Left renal pelvis (tissue), 4 donors: ENCODE measurements around the gene ABCA8. TPM values are rescaled to one million over a fixed set of nuclear protein-coding genes. Genes with fewer than 3 reads are reported as not detected.
"Not testable (repeated sequence)": the region's sequence is repeated elsewhere in the genome, so short reads cannot be mapped to it uniquely, and the experiment has no call there.

Experiments used
- DNase-seq, 4 donors: peaks; one replicate each; pipeline ENCODE4 v3.0.0-alpha.2; 2013; ENCODE audit warnings: low read depth in 4 of 4, low spot score in 3 of 4
- polyA plus RNA-seq, 4 donors: library from polyadenylated mRNA; unstranded; fragments of 120-200 nt; gene quantifications; one replicate each; pipeline ENCODE4 v1.2.1, GENCODE V29; 2013; ENCODE audit not compliant: insufficient read length in 4 of 4

The ABCA8 gene
- polyA plus RNA-seq, 4 donors = 1.2 to 8.8 (median 3.1) TPM

DNA sequence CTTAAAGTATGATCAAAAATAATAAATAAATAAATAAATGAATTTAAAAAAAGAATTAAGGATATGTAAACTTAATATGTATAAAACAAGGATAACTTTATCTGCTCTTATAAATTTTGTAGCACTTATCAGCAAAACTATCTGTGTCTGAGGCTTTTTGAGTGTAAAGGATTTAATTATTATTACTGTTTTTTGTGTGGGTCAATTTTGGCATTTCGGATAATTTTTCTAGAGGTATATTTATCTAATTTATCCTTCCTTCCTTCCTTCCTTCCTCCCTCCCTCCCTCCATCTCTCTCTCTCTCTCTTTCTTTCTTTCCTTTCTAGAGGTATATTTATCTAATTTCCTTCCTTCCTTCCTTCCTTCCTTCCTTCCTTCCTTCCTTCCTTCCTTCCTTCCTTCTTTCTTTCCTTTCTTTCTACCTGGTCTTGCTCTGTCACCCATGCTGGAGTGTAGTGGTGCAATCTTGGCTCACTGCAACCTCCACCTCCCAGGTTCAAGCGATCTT, 120.8 kb downstream of the ABCA8 start:
- DNase-seq = no peak

DNA sequence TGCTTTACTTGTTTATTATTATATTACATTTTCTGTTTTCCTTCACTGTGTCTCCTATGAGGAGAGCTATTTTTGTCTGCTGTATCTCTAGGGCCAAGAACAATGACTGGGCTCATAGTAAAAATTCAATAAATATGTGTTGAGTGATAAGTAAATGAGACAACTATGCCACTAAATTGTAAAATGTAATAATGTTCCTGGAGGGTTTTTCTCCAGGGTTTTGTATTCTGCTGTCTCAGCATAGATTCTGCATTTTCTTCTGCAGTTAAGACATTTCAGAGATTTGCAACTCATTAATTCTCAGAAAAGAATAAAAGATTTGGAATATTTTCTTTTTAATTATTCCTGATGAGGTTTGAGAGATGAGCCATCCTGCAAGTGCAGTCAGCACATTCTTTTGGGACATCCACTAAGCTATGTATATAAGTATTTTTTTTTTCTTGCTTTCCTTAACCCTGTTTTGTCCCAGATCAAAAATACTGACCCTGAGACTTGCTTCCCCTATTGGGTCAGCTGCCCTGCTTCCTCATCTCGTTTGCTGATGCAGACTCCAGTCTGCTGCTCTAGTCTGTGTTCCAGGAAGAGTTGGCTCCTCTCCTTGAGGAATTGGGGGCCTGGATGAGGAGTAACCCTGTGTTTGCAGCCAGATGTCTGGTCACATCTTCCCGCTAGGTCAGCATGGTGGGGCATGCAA, 122.9 kb downstream of the ABCA8 start:
- no peak for DNase-seq

DNA sequence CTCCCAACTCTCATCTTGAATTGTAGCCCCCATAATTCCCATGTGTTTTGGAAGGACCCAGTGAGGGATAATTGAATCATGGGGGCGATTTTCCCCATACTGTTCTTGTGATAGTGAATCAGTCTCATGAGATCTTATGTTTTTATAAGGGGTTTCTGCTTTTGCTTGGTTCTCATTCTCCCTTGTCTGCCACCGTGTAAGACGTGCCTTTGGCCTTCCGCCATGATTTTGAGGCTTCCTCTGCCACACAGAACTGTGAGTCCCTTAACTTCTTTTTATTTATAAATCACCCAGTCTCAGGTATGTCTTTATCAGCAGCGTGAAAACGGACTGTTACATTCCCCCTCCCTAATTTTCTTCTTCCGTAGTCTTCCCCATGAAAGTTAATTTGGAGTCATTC, 124.0 kb downstream of the ABCA8 start:
- no peak for DNase-seq

DNA sequence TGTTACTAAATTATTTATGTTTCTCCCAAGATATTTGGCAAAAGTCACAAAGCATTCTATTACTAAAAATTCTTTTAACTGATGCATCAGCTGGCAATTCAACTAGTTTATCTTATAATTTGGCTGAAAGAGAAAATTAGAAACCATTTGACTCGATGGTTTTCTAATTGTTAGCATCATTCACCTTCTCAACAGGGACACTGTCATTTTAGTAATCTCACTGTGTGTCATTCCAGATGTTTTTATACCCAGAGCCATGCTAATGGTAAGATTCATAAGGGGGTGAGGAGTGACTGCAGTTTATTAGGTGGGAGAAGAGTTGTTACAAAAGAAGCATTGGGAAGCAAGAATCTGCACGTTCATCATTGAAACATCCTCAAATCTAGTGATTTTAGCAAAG, 124.9 kb downstream of the ABCA8 start:
- no peak for DNase-seq

DNA sequence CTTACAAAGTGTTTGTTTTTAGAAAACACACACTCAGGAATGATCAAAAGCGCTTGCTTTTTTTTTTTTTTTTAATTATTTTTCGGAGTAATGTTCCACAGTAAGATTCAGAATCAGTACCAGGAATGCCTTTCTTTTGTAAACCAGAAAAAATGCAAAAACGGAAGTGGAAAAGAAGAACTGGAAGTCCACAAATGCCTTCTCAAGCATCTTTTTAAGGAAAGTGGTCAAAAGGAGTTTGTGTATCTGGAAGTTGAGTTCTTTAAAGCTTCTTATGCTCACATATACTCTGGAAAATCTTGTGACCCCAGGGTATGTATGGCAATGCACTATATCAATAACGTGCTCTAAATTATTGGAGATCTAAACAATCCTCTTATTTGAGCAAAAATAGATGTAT, 126.0 kb downstream of the ABCA8 start:
- DNase-seq = no peak

DNA sequence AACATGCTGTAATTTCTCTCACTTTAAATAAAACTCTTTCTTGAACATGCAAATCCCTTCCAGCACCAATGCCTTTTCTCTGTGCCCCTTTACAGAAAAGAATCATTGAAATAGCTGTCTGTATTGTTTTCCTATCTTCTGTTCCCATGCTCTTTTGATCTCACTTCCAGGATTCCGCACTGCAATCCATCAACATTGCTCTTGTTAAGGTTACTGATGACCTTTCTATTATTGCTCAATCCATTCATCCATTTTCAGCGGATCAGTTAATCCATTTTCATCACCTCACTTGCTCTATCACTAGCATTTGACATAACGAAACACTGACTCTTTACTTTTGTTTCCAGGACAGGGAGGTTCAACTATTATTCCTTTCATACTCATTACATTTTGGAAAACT, 130.5 kb downstream of the ABCA8 start:
- no peak for DNase-seq

DNA sequence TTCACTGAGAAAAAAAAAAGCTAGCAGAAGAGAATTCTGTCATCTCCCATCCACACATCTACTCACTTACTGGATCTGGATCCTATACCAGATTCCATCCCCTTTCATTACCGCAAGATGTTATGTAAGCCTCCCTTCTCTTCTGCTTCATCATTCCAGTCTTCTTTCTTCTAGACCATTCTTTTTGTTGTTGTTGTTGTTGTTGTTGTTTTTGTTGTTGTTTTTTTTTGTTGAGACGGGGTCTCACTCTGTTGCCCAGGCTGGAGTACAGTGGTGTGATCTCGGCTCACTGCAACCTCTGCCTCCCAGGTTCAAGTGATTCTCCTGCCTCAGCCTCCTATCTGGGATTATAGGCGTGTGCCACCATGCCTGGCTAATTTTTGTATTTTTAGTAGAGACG, 131.0 kb downstream of the ABCA8 start:
- DNase-seq = not testable (repeated sequence)

DNA sequence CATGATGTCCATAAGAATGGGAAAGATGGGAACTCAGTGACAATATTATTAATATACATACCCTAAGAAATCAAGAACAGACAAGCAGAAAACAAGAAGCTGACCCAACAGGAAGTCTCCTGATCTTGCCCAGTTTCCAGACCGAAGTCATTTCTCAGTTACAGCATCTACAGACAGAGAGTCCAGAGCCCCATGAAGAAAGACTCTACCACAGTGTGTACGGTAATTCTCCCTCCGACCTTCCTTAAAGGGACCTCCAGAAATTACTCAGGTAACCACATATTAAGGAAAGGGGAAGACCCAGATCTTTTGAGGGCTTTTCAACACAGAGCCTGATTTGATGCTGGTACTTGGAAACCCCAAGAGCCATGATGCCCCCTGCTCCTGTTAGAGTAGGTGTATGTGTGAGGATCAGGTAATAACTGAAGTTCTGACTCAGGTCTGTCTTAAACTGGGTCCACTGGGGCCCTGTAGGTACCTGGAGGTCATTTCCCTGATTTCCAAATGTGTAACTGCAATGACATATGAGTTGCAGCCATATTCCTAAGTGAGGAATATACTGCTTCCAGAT, 132.4 kb downstream of the ABCA8 start:
- DNase-seq = no peak

DNA sequence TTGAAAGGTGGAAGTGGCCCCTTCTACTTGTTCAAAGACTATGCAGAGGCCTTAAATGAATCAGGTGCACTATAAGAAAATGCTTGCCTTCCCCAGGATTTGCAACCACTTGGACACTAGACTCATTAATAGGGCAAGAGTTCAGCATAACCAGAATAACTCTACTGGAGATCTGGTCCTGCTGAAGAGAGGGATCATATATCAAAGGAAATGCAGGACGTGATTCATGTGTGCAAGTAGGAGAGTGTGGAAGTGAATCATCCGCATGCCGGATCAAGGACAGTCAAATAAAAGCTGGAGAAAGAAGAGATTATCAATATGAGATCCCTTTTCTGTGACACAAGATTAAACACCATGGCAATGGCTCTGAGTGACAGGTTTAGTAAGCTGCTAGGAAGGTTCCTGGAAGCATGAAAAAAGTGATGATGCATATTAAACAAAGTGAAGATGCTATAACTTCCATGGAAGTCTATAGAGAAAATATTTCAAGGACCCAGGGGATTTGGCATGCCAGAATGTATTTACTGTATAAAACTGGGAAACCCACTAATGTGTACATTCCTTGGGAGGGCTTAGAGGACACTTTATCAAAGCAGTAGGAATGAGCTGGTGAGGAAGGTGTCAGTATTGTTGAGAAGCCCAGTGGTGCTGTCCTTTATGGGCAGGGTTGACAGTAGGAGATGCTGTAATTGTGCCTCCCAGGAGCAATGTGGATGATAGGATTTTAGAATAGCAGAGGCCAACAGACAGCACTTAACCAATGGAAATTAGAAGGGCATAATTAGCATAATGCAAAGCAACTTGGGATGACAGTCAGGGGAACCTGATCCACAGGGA, 133.1 kb downstream of the ABCA8 start:
- no peak for DNase-seq

DNA sequence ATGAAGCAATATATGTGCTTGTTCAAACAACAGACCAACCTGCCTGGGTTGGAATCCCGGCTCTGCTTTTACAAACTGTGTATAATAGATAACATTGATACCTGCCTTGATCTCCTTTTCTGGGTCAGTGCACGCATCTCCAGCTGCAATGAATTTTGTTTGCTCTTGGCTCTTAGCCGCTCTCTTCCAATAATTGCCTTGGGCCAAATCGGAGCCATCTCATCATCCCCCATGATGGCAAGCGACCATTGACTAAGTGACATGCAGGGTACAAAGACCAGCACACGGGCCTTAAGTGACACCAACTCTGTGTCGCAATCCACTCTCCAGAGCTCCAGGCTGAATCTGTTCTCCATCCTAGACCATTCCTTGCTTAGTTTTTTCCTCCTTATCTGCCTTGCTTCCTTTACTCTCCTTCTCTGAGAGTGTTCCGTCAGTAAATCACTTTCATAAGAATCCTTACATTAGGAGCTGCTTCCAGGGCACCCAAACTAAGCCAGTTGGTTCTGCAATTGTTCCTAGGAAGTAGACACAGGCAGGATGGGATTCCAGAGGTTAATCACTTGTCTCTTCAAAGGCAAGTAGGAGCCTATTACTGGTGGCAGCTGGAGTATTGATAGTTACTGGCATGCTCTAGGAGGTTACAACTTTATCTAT, 134.2 kb downstream of the ABCA8 start:
- DNase-seq = no peak

DNA sequence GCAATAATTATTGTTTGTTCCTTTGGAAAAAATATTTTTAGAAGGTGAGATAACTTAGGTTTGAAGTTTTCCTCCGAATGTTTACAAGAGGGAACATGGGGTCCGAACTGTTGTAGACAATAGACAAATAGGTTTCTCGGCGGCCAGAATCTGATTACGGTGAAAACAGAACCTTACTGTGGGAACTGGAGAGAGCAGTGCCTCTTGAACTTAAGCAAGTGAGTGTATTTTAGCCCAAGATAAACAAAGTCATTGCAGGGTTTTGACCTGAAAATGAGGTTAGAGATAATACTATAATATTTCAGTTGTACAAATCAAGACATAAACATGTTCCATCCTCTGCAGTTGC, 134.7 kb downstream of the ABCA8 start:
- no peak for DNase-seq

DNA sequence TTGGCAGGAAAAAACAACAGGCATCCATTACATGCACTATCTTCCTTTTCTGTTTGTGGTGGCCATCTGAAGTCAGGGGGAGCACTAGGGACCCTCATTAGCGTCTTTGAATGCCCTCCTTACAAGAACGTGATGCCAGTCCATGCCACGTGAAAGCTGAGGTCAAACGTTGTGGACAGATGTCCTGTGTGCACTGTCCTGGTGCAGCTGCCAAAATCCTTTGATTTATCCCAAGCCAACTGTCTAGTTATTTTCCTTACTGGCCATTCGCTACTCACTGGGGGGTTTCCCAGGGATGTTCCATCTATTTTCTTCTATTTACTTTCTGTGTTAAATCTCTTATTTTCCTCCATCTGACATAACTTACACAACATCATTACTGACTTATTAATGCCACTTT, 135.7 kb downstream of the ABCA8 start:
- no peak for DNase-seq

Other genes with a start within 250 kb of the ABCA8 start
- 1 to 10 TPM; 1.8 to 9.4 (median 3.8) TPM for gene ABCA9, start 105.5 kb upstream of the ABCA8 start, polyA plus RNA-seq
- gene ABCA6, start 186.5 kb upstream of the ABCA8 start, polyA plus RNA-seq = 1 to 10 TPM; 2.7 to 4.9 (median 4.7) TPM